Stimulated activated CD8-positive, alpha-beta memory T cell treated with anti-CD3 and anti-CD28 coated beads, Interleukin-2, amount 100 ng/mL, for 48 hours (primary cell): ENCODE results near the gene POLR3H.
"Not testable (repeated sequence)": the region's sequence is repeated elsewhere in the genome, so short reads cannot be mapped to it uniquely, and the experiment has no call there.

Source experiments
- DNase-seq, 2 donors: peaks; one replicate each; pipeline ENCODE4 v3.0.0-alpha.2; 2020; ENCODE audit warnings: low read depth in 2 of 2

POLR3H gene

DNA sequence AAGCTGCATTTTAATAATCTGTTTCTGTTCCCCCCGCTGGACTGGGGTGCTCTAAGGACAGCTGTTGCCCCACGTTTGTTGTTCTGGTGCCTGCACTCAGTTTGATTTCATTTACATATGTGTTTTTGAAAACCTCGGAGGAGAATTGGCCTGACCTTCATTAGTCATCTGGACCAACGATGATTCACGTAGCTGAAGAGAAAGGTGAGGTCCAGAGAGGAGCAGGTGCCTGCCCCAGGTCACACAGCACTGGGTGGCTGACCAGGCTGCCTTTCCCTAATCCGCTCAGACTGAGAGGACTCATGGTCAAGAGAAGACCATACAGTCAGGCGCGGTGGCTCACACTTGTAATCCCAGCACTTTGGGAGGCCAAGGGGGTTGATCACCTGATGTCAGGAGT lies 20.3 kb upstream of the POLR3H start:
- DNase-seq = no peak

DNA sequence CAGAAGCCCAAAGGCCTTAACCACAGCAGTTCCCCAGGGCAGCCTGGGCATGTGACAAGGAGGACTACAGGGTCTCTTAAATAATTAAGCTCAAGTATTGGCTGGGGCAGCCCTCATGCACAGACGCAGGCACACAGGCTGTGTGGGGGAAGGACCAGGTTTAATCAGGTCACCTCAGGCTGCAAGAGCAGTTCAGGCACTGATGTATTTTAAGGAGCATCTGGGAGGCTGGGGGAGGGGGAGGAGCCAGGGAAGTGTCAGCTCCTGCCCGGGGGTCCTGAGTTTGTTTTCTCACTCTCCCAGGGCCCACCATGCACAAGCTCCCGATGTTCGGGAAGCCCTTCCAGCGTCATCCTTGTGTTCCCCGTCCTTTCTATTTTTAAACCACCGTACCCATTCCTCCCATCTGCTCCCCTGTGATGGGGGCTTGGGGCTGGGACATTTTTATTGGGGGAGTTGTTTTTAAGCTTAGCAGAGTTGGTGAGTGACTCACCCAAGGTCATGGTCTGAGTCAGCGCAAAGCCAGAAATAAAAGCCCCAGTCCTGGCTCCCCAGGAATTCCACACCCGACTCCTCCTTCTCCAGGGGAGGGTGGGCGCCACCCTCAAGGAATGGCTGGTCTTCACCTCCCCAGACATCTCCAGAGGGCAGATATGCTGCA lies 18.9 kb upstream of the POLR3H start:
- DNase-seq = no peak

DNA sequence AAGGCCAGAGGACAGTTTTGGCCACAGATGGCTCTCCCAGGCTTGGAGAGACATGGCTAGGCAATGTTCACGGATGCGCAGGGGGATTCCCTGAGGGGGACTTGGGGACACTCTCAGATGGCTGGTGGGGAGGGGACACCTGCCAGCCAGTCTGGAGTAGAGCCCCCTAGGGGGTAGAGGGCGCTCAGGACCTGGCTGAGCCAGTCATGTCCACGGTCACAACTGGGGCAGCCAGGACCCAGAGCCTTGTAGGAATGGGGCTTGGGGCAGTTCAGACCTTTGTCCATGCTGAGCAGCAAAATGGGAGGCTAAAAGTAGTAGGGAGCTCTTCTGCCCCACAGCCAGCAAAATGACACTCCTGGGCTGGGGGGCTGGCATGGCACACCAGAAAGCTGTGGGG lies 18.2 kb upstream of the POLR3H start:
- DNase-seq = no peak

DNA sequence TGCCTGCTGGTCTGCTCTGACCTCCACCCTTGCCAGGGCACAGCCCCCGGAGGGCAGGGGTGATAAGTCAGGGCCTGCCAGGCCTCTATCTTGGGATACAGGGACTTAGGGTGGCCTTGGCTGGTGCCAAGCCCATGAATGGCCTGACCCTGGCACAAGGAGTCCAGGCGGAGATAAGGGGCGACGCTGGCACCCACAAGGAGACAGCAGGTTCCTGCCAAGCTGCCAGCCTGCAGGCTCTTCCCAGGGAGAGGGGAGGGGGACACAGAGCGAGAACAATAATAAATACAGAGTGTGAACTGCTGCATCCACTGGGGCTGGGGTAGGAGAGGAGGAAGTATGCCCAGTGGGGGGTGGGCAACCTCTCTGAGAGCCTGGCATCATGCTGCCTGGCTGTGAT lies 17.5 kb upstream of the POLR3H start:
- no peak for DNase-seq

DNA sequence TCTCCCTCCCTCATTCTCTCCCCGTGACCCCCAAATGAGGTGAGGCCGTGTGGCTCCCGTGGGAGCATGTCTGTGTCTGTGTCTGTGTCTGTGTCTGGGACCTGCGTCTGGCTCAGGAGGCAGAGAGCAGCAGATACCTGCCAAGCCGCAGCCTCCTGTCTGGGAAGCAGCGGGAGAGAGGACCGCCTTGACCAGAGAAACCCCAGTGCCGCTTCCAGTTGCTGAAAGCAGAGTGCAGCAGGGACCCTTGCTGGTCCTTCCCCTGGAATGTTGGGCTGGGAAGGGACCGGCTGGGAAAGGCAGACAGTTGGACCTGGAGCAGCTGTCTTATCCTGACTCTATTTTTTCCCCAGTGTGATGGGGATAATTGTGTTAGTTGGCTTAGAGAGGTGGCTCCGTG lies 17.1 kb upstream of the POLR3H start:
- DNase-seq = no peak

DNA sequence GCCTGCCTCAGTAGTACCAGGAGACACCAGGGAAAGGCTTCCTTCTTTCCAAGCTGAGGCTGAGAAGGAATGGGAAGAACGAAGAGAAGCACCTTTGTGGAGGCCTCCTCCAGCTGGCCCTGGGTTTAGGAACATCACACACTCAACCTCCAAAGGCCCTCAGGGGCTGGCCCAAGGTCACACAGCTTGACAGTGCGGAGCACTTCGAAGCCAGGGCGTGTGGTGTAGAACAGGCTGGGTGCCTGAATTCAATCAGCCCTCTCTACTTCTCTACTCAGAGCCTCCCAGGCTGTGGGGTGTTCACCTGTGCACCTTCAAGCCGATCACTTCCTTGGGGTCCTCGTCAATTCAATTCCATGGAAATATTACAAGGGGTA lies 15.8 kb upstream of the POLR3H start:
- DNase-seq = no peak

DNA sequence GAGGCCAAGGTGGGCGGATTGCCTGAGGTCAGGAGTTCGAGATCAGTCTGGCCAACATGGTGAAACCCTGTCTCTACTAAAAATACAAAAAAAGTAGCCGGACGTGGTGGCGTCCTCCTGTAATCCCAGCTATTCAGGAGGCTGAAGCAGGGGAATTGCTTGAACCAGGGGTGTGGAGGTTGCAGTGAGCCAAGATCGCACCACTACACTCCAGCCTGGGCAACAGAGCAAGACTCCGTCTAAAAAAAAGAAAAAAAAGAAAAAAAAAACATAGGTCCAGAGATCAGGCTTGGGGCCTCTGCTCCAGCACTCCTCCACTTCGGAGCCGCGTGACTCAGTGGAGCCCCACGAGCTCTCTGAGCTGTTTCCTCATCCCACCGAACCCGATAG lies 14.0 kb upstream of the POLR3H start:
- not testable (repeated sequence) for DNase-seq

DNA sequence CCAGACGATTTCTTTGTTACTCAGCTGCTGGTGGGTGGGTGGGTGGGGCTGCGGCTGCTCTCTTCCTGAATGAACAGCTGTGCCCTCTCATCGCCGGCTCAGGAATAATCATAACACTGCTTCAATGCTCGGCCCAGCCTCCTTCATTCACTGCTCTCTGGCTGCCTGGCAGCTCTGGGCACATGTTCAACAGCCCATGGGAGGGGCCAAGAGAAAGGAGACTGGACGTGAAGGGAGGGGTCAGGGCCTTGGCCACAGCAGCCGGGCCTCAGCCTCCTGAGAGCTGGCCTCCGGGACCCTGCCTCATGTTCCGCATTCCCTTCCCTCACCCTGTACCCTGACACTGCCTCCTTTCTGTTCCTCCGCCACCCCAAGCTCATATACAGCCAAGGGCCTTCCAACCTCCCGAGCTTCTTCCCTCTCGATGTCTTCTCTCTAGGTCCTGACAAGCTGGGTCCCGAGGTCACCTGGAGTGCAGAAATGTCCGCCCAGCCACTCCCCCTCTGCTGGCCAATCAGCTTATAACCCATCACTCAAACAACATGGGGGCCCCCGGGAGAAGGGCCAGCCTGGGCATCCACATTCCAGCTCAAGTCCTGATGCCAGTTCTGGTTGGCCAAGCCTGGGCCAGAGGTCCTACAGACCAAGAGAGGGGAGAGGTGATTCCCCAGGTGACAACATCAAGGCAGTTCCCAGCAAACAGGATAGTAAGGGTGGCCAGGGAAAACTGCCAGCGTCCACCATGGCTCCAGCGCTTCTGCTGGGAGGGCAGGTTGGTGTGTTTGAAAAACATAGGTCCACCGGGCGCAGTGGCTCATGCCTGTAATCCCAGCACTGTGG lies 13.4 kb upstream of the POLR3H start:
- DNase-seq = no peak

DNA sequence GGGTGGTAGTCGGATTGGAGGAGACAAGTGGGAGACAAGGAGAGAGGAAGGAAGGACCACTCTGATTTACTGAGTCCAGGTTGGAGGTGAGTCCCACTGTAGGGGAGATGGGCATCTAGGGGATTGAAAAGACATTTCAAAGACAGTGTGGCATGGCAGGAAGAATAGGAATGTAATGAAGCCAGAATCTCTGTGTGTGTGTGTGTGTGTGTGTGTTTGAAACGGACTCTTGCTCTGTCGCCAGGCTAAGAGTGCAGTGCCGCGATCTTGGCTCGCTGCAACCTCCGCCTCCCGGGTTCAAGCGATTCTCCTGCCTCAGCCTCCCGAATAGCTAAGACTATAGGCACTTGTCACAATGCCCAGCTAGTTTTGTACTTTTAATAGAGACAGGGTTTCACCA lies 12.3 kb upstream of the POLR3H start:
- no peak for DNase-seq

DNA sequence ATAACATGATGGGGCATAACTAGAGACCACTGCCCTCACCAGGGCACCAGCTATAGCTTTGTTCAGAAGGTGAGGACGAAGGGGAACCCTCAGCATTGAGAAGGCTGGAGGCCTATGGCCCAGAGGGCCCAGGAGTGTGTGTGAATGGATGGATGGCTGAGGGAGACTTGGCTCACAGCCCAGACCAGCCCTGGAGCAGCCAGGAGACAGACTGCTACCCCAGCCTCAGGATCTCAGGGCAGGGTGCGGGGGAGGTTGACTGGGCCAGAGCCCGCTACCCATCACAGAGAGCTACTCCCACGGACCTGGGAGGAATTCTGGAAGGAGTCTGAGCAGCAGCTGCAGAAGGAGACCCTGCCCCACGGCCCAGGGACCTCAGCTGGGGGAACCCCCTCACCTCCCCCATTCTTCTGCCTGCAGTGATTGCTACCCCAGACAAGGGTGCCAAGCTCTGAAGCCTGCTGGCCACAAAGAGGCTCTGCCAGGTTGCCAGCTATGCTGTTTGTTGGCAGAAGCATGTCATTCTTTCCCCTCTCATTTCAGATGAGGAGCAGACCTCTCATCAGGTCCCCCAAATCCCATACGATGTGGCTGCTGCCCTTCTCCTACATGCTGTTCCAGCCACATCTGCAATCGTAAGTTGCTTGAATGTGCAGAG lies 11.2 kb upstream of the POLR3H start:
- no peak for DNase-seq

DNA sequence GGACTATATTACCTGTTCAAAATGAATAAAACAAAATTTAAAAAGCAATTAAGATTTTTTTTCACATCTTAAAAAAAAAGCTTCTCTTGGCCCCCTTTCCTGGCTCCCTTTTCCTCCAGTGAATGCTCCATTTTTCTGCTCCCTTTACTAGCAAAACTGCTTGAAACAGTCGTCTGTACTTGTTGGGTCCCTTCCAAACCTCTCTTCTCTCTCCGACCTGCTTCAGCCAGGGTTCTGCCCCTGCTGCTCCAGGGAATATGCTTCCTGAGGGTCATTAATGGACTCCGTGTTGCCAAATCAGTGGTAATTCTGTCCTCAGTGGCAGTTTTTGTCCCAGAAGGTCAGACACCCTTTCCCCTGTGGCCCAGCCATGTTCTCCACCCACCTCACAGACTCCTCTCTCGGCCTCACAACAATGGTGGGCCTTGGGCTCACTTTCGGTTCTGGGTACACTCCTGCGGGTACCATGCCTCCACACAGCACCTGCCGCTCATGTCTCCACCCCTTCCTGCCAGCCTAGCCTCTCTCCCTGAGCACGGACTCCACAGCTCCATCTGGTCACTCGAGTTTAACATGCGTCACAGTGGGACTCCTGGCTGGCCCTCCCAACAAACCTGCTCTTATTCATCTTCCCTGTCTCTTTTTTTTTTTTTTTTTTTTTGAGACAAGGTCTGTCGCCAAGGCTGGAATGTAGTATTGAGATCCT lies 7.8 kb upstream of the POLR3H start:
- no peak for DNase-seq

DNA sequence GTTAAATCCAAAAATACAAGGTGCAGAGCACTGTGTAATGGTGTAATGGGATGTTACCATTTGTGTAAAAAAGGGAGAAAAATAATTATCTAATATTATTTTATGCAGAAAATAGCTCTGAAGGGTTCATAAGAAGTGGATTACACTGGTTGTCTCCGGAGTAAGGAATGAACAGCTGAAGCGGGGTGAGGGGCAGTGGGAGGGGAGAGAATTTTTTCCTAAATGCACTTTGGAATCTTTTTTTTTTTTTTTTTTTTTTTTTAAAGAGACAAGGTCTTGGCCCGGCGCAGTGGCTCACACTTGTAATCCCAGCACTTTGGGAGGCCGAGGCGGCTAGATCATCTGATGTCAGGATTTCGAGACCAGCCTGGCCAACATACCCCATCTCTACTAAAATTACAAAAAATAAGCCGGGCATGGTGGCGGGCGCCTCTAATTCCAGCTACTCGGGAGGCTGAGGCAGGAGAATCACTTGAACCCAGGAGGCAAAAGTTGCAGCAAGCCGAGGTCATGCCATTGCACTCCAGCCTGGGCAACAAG lies 6.8 kb upstream of the POLR3H start:
- no peak for DNase-seq

DNA sequence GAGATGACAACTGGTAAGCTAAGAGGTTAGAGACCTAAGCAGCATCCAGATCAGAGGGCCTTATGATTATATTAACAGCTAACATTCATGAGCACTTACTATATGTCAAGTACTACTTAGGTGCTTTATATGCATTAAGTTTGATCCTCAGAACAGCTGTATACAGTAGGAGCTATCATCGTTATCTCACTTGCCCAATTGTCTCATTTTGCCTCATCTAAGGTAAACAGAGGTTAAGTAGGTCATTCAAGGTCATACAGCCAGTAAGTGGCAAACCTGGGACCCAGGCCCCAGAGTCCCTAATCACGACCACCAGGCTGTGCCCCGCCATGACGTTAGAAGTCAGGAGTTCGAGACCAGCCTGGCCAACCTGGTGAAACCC lies 4.6 kb upstream of the POLR3H start:
- DNase-seq = no peak

DNA sequence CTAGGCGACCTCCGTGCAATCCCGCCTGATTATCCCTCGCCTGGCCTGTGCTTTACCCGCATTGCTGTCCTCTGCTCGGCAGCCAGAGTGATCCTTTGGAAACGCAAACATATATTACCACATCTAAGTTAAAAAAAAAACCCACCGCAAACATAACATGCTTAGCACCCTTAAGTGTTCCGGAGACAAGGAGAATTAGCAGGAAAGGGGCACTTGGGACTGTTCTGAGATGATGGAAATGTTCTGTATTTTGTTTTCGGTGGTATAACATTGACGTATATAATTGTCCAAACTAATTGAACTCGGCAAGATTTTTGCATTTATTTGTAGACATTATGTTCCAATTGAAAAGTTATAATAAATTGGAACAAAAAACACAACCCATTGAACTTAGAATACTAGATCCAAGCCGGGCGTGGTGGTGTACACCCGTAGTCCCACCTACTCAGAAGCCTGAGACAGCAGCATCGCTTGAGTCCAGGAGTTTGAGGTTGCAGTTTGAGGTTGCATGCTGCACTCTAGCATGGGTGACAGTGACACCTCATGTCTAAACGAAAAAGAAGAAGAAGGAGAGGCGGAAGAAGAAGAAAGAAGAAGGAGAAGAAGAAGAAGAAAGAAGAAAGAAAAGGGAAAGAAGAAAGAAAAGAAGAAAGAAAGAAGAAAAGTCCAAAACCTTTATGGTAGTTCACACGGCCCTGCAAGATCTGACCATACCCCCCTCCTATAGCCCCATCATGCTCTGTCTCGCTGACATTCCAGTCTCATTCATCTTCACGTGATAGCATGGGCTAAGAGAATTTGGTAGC lies 604 bp upstream of the POLR3H start:
- no peak for DNase-seq

DNA sequence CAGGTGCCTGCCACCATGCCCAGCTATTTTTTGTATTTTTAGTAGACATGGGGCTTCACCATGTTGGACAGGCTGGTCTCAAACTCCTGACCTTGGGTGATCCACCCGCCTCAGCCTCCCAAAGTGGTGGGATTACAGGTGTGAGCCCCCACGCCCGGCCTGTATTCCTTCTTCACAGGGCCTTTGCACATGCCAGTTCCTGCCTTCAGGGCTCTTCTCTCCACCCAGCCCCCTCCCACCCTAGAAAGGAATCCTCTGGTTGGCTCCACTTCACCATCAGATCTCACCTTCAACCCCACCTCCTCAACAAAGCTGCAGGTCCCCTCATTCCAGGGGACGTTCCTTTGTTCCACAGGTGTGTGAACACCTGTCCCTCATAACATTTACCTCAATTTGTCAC lies 2.0 kb downstream of the POLR3H start:
- DNase-seq = no peak

DNA sequence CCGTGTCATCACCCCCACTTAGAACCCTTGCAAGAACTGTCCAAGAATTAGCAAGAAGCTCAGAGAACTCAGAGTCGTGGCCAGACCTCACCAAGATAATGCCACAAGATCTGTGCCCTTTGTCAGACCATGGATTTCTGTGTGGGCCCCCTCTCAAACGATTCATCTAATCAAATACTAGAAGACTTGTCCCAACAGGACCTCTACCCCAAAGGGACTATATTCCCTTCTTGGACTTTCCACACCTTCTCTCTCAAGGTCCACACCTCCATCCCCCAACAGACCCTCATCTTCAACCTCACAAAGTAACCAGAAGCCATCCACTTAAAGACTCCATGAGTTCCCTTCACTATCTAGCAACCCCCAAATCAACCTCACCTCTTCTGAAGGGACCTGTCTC lies 2.8 kb downstream of the POLR3H start:
- DNase-seq = no peak

DNA sequence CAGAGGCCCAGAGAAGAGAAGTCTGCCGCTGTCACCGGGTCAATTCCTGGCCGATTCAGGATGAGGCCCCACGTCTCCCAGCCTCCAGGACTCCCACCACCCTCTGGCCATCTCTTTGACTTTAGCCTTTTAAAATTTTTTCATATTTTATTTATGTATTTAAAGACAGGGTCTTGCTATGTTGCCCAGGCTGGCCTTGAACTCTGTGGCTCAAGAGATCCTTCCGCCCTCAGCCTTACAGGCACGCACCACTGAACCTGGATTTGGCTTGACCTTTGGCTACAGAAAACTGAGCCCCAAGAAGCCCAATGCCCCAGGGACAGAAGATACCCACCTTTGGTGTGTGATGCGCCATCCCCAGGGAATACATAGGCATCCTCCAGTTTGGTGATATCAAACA lies 3.9 kb downstream of the POLR3H start:
- no peak for DNase-seq

DNA sequence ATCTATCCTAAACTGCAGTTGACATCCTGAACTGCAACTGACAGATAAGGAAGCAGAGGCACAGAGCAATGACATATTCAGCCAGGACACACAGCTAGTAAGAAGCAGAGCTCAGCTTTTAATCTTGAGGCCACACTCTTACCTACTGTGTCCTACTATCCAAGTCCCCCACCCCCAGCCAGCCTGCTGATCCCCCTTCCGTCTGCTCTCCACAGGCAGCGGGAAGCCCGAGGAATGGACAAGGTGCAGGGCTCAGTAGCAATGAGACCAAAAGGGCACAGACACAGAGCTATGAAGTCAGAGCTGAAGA lies 4.3 kb downstream of the POLR3H start:
- no peak for DNase-seq

DNA sequence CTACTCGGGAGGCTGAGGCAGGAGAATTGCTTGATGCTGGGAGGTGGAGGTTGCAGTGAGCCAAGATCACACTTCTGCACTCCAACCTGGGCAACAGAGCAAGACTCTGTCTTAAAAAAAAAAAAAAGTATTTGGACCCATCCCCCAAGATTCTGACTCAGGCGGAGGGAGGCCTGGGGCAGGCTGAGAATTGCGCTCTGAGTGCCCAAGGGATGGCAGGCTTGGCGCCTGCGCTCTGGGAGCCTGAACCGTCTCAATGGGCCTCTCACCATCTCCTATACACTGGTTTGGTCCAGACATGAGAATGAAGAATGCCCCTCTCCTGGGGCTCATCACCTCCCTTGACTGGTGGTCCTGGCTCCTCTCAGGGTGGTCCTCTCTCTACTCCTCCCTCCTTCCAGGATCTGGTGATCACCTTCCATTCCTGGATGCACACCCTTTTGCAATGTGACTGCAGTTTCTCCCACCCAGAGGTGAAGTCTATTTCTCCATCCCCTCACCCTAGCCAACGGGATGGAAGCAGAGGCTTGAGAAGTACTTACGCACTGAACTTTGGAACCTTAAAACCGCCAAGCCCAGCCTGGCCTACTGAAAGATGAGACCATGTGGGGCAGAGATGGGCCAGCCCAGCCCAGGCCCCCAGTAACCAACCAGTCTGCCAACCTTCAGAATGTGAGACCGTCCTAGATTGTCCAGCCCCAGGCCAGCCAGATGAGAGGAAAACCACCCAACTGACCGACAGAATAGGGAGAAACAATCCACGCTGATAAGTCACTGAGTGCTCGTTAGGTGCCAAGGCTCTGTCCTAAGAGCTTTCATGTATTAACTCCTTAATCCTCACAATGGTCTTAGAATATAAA lies 4.9 kb downstream of the POLR3H start:
- DNase-seq = no peak

DNA sequence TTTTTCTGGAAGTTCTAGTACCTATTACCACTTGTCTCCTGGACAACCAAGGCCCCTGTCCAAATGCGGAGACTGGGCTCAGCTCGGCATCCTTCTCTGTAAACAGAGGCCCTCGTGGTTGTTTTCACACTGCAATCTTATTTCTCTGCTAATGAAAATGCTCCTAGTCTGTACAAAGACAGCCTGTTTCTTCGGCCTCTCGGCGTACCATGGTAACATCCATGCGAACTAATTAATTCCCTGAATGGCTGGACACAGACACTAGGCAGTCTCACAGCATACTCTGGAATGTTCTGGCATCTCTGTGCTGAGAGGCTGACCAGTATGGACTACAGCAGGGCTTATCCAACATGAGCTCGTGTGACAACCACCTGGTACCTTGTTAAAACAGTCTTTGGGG lies 5.7 kb downstream of the POLR3H start:
- DNase-seq = no peak

DNA sequence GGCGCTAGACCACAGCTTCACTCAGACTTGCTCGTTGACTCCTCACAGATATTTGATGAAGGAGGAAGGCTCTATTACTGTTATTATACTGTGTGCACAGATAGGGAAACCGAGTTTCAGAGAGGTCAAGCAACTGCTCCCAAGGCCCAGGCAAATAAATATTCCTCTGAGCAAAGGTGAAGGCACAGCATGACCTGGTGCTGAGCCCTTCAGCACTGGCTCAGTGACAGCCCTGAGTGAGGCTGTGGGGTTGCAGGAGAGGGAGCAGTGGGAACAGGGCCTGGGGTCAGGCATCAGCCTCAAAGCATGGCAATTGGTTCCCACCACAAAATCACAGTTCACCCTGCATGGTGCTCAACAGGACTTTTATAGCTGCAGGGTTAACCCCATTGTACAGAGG lies 7.1 kb downstream of the POLR3H start:
- no peak for DNase-seq
